Peyer's patch (tissue), 4 donors: ENCODE results near the gene CHAT. TPM values are rescaled to one million over a fixed set of nuclear protein-coding genes. Genes with fewer than 3 reads are reported as not detected.

Source experiments
- DNase-seq, 3 donors: peaks; one replicate each; pipeline ENCODE4 v3.0.0-alpha.2; 2017 to 2019
- H3K27ac ChIP-seq, 4 donors: fragments of 200-600 bp; sonication (generic); one replicate each; pipeline ENCODE4 v1.5.1; 2016 to 2019
- H3K27me3 ChIP-seq, 2 donors: fragments of 200-600 bp; sonication (generic); one replicate each; pipeline ENCODE4 v1.5.1; 2019
- H3K36me3 ChIP-seq, 3 donors: fragments of 200-600 bp; sonication (generic); one replicate each; pipeline ENCODE4 v1.5.1; 2016 to 2019
- H3K4me1 ChIP-seq, 4 donors: fragments of 200-600 bp; sonication (generic); one replicate each; pipeline ENCODE4 v1.5.1; 2016 to 2019
- H3K4me3 ChIP-seq, 4 donors: fragments of 200-600 bp; sonication (generic); 1 replicate in 3 of 4; 2 replicates in 1 of 4; pipeline ENCODE4 v1.5.1; 2016 to 2019; ENCODE audit warnings: mild to moderate bottlenecking in 1 of 4
- H3K9me3 ChIP-seq, 4 donors: fragments of 200-600 bp; sonication (generic); one replicate each; pipeline ENCODE4 v1.5.1; 2016 to 2019; ENCODE audit warnings: mild to moderate bottlenecking in 1 of 4
- POLR2A ChIP-seq, 2 donors: fragments of 450-650 bp; IDR thresholded peaks; one replicate each; pipeline ENCODE4 v1.5.1; 2017; ENCODE audit warnings: antibody characterized with exemption in 2 of 2, mild to moderate bottlenecking in 2 of 2, moderate library complexity in 2 of 2
- total RNA-seq, 4 donors: library from RNA; depleted of rRNA; stranded (reverse); fragments of >200 nt; gene quantifications; one replicate each; pipeline ENCODE4 v1.1.0, GENCODE V29; 2016
- TF ChIP-seq, protein P1 (sequence below), 6 experiments: fragments of 450-650 bp in 4 of 6; fragments of 200-600 bp in 2 of 6; sonication (generic) in 1 of 6; IDR thresholded peaks; one replicate each; pipeline ENCODE4 v1.5.1; 2017 to 2019; ENCODE audit warnings: antibody characterized with exemption in 6 of 6, mild to moderate bottlenecking in 3 of 6, moderate library complexity in 1 of 6

The CHAT gene
- total RNA-seq, 4 donors from 2014 or later = 2.1 to 3.8 (median 3.4) TPM; not detected in 1

DNA sequence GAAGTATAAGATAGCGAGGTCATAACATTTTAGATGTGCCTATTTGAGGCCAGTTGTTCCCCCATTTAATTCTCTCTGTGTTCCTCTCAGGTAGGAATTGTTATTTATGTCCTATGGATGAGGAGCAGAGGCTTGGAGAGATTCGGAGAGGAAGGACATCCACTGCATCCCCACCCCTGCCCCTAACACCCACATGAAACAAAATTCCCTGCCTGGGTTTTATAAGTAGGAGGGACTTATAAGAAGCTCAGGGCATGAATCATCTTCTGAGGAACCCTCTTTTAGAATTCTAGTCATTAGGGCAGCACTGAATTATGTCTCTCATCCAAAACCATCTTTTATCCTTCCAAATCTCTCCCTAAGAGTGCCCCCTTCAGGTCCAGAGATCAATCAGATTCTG lies 5.0 kb downstream of the CHAT start:
- H3K36me3 ChIP-seq = no peaks in the 10 kb centered on the region
- TF ChIP-seq, protein P1, sequence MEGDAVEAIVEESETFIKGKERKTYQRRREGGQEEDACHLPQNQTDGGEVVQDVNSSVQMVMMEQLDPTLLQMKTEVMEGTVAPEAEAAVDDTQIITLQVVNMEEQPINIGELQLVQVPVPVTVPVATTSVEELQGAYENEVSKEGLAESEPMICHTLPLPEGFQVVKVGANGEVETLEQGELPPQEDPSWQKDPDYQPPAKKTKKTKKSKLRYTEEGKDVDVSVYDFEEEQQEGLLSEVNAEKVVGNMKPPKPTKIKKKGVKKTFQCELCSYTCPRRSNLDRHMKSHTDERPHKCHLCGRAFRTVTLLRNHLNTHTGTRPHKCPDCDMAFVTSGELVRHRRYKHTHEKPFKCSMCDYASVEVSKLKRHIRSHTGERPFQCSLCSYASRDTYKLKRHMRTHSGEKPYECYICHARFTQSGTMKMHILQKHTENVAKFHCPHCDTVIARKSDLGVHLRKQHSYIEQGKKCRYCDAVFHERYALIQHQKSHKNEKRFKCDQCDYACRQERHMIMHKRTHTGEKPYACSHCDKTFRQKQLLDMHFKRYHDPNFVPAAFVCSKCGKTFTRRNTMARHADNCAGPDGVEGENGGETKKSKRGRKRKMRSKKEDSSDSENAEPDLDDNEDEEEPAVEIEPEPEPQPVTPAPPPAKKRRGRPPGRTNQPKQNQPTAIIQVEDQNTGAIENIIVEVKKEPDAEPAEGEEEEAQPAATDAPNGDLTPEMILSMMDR (IDR thresholded peaks at IDR 0.05) = no peak
- TF ChIP-seq POLR2A (IDR thresholded peaks at IDR 0.05) = no peak
- no peaks in the 10 kb centered on the region for H3K27me3 ChIP-seq
- H3K9me3 ChIP-seq = no peaks in the 10 kb centered on the region
- H3K27ac ChIP-seq = no peak overlapping the region
- no peak overlapping the region for H3K4me3 ChIP-seq
- H3K4me1 ChIP-seq = no peaks in the 10 kb centered on the region
- DNase-seq = no peak

DNA sequence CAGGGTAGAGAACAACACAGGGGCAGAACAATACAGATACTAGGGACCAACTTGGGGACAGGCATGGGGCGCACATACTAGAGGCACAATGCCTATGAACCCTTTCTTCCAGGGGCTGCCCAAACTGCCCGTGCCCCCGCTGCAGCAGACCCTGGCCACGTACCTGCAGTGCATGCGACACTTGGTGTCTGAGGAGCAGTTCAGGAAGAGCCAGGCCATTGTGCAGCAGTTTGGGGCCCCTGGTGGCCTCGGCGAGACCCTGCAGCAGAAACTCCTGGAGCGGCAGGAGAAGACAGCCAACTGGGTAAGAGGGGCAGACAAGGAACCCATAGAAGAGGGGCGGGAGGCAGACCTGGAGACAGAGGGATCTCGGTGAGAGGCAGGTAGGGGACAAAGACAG lies 5.8 kb downstream of the CHAT start:
- Histone ChIP-seq H3K36me3 (no peaks in the 10 kb centered on the region), H3K4me1 (no peaks in the 10 kb centered on the region), H3K27me3 (no peaks in the 10 kb centered on the region), H3K4me3 (no peak overlapping the region), H3K27ac (no peak overlapping the region), H3K9me3 (no peaks in the 10 kb centered on the region)
- DNase-seq = peak in 2 of 3 donors; percentile 24 to 39
- no peak for TF ChIP-seq POLR2A (IDR thresholded peaks at IDR 0.05)

DNA sequence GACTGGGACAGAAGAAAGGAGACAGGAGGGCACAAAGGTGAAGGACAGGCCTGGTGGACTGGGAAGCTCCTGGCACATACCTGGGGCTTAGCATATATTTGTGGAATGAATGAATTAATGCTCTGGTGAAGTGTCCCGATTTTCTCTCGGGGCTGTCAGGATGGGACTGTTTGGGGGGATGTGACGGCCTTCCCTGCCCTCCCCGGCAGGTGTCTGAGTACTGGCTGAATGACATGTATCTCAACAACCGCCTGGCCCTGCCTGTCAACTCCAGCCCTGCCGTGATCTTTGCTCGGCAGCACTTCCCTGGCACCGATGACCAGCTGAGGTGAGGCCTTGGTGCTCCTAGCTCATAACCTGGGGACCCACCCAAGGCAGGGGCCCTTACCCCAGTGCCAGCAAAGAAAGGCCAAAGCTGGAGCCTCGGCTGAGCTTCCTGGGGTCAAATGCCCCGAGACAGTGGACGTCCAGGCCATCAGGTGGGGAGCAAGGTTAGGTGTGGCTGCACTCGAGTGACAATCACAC lies 6.5 kb downstream of the CHAT start:
- Histone ChIP-seq H3K4me1 (no peaks in the 10 kb centered on the region), H3K27me3 (no peaks in the 10 kb centered on the region), H3K9me3 (no peaks in the 10 kb centered on the region), H3K36me3 (no peaks in the 10 kb centered on the region), H3K27ac (no peak overlapping the region), H3K4me3 (no peak overlapping the region)
- no peak for TF ChIP-seq POLR2A (IDR thresholded peaks at IDR 0.05)
- TF ChIP-seq, protein P1 (IDR thresholded peaks at IDR 0.05) = no peak
- DNase-seq = peak in 2 of 3 donors; percentile 19 to 26

DNA sequence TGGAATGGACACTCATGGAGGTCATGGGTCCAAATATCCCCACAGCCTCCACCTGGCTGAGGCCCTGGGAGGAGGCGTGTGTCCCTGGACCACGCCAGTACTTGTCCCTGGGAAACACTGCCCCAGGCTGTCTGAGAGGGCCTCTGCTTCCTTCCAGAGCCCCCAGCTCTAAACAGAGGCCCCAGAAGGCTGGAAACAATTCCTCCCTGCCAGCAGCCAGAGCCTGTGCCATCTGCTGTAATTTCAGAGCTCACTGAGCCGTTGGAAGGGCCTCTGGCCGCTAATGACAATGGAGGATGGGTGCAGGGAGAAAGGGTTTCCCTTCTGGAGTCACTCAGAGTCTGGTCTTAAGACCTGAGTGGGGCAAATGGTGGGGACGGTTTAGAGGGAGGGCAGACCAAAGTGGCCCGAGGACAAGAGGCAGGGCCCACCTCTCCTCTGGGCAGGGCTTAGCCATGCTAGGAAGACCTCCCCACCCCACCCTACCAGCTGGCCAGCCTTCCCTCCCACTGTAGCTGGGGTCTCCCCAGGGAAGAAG lies 7.1 kb downstream of the CHAT start:
- DNase-seq = peak in 2 of 3 donors; percentile 19 to 30
- no peak overlapping the region for H3K27ac ChIP-seq

DNA sequence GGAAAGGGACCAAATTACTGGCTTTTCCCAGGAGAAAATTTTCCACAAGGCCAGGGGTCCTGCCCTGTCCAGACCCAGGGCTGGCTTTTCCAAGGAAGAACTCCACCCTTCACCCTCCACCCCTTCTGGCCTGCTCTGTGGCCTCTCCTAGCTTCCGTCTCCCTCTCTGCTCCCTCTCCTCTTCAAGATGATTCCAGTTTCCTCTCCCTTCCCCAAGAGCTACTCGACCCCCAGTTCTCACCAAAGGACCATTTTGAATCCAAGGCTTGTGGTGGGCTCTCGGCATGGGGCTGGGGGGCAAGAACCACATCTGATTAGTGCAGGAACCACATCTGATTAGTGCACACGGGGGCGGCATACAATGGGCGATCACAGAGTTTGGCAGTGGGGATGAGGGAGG lies 7.7 kb downstream of the CHAT start:
- Histone ChIP-seq H3K36me3 (no peaks in the 10 kb centered on the region), H3K9me3 (no peaks in the 10 kb centered on the region), H3K4me1 (no peaks in the 10 kb centered on the region), H3K4me3 (no peak overlapping the region), H3K27ac (no peak overlapping the region), H3K27me3 (no peaks in the 10 kb centered on the region)
- peak in 2 of 3 donors; percentile 10 to 23 for DNase-seq
- TF ChIP-seq POLR2A (IDR thresholded peaks at IDR 0.05) = no peak
- TF ChIP-seq, protein P1 (IDR thresholded peaks at IDR 0.05) = no peak

More for the DNA sequence above, 7.1 kb downstream of the CHAT start:
- Histone ChIP-seq H3K4me1 (no peaks in the 10 kb centered on the region), H3K36me3 (no peaks in the 10 kb centered on the region), H3K9me3 (no peaks in the 10 kb centered on the region), H3K4me3 (no peak overlapping the region), H3K27me3 (no peaks in the 10 kb centered on the region)
- no peak for TF ChIP-seq POLR2A (IDR thresholded peaks at IDR 0.05)
- TF ChIP-seq, protein P1 (IDR thresholded peaks at IDR 0.05) = no peak

DNA sequence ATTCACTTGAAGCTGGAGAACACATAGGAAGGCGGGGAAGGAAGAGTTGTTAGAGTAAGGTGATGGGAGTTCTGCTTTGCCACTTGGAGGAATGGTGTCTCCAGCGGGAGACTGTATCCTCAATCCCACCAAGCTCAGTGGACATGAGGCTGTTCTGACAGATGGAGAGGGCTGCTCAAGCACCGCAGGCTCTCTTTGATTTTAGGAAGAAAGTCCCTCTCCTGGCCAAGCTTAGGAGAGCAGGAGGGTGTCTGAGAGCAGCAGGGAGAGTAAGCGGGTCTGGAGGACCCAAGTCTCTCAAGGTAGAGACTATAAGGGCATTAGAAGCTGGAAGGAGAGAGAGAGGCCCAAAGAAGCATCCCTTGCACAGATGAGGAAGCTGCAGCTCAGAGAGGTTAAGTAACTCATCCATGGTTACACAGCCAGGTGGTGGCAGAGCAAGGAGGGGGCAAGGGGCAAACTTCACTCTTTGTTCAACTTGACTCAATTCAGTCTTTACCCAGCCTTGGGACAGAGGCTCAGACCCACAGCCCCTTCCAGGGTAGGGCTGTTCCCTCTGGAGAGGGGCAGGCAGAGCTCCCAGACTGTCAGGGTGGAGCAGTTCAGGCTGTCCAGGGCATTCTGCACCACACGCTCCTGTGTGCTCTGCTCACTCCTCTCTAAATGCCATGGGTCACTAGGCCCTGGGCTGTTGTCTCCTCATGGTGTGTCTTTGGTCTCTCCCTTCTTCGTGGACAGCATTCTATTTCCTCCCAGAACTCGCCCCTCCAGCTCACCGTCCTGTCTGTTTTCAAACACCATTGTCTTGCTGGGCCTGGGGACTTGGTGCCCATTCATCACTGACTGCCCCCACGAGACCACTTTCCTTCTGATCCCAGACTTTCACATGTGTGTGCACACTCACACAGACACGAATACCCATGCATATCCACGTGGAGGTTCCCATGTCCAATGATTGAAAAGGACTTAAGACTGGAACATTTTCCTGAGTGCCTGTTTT lies 8.9 kb downstream of the CHAT start:
- Histone ChIP-seq H3K4me1 (no peaks in the 10 kb centered on the region), H3K36me3 (no peaks in the 10 kb centered on the region), H3K9me3 (no peaks in the 10 kb centered on the region), H3K4me3 (no peak overlapping the region), H3K27ac (no peak overlapping the region), H3K27me3 (no peaks in the 10 kb centered on the region)
- peak in 2 of 3 donors; percentile 7 to 15 for DNase-seq
- no peak for TF ChIP-seq POLR2A (IDR thresholded peaks at IDR 0.05)
- TF ChIP-seq, protein P1 (IDR thresholded peaks at IDR 0.05) = no peak
